ENCODE data around the gene PPIL6. TPM values are rescaled to one million over a fixed set of nuclear protein-coding genes. Genes with fewer than 3 reads are reported as not detected.
A peak's percentile ranks its signal among the peaks of the same experiment; 100 is the strongest.

PPIL6 gene
- total RNA-seq, 1 experiment from 2014 or later = 2.8 TPM

DNA sequence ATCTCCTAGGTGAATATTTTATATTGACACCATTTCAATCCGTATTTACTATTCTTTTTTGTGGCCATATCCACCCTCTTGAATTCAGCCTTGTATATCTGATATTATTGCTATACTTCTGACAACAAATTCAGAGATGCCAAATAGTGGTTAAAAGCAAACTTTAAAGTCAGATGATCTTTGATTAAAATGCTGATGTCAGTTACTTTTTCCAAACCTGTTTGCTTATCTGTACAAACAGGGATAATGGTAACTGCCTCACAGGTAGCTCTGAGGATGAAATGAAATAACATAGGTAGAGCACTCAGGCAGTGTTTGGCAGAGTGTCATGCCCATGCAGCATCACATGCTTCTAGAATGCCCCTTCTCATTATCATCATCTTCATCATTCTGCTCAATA is 19.2 kb downstream of the PPIL6 start:
- DNase-seq (ENCODE audit: low spot score) = no peak
- in situ Hi-C loops (cut with HindIII; ENCODE audit: low sequenced_read_pairs) = no loop called here

DNA sequence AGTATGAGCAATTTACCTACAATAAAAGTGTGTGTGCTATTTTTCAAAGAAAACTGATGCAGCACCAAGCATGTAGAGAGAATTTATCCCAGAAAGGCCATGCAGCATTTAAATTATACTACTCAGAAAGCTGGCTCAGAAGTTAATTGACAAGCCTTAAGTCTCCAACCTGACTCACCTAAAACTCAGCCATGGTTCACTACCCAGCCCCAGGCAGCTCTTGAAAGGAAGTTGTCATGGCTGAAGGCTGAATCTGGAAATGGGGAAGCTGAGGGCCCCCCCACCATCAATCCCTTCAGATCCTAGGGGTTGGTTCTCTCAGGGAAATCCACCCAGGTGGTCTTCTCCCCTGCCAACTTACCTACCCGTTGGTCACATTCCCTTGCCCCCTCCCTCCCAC is 19.7 kb downstream of the PPIL6 start:
- in situ Hi-C loops (cut with HindIII; ENCODE audit: low sequenced_read_pairs) = no loop called here
- DNase-seq (ENCODE audit: low spot score) = no peak

DNA sequence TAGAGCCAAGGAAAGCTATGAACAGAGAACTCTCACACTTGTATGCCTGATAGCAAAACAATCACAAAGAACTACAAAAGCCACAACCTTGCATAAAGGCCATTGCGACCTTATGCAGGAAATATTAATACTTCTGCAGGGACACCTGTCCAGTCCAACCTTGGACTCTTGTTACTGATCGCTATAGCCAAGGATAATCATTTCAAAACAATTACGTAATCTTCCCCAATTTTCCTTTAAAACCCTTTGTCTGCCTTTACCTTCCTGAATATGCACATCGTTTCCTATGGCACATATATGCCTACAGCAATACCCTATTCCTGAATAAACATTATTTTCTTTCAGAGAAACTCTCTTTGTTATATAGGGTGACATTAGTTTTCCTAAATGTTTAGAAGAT is 22.8 kb downstream of the PPIL6 start:
- in situ Hi-C loops (cut with HindIII; ENCODE audit: low sequenced_read_pairs) = no loop called here
- DNase-seq (ENCODE audit: low spot score) = no peak

DNA sequence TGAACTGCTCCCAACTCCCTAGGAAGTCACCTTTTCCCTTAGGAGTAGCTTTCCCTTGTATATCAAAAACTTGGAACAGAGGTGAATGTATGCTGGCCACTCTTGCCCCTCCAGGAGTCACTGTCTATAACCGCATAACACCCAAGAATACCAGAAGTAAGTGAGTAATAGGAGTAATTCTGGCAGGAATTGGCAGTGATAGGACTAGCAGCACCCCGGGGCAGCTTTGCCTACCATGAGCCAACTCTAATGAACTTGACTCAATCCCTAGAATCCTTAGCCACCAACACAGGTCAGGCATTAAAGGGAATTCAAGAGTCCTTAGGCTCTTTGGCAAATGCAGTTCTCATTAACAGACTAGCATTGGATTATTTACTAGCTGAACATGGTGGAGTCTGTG is 29.4 kb downstream of the PPIL6 start:
- DNase-seq (ENCODE audit: low spot score) = no peak
- in situ Hi-C loops (cut with HindIII; ENCODE audit: low sequenced_read_pairs) = no loop called here

DNA sequence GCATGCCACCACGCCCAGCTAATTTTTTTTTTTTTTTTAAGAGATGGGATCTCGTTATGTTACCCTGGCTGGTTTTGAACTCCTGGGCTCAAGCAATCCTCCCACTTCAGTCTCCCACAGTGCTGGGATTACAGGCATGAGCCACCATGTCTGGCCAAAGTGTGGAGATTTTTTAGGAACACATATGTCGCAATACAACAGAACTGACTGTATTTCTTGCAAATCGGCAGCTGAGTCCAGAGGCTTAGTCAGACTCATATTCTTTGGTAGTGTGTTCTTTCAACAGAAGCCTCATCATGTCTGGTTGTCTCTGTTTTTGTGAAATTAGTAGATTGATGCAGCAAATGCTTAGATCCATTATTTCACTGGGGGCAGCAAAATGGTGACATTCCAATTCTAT is 34.2 kb downstream of the PPIL6 start:
- DNase-seq (ENCODE audit: low spot score) = no peak
- in situ Hi-C loops (cut with HindIII; ENCODE audit: low sequenced_read_pairs) = no loop called here

DNA sequence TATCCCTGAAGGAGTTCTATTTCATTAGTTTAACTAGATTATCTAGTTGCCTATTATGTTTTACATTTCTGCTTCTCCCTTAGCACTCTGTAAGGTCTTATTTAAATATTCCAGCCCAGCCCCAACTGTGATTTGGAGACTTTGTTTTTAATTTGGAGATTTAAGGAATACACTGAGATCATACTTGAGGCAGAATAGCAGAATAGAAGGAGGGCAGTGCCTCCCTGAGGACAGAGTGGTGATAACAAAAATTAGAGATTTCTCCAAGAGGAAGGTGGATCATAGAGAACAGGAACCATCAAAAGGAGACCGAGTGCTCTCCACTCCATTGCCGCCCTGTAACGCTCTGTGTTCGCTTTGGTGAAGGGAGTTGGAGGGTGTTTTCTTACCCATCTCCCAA is 43.4 kb downstream of the PPIL6 start:
- in situ Hi-C loops (cut with HindIII; ENCODE audit: low sequenced_read_pairs) = no loop called here
- DNase-seq (ENCODE audit: low spot score) = no peak

DNA sequence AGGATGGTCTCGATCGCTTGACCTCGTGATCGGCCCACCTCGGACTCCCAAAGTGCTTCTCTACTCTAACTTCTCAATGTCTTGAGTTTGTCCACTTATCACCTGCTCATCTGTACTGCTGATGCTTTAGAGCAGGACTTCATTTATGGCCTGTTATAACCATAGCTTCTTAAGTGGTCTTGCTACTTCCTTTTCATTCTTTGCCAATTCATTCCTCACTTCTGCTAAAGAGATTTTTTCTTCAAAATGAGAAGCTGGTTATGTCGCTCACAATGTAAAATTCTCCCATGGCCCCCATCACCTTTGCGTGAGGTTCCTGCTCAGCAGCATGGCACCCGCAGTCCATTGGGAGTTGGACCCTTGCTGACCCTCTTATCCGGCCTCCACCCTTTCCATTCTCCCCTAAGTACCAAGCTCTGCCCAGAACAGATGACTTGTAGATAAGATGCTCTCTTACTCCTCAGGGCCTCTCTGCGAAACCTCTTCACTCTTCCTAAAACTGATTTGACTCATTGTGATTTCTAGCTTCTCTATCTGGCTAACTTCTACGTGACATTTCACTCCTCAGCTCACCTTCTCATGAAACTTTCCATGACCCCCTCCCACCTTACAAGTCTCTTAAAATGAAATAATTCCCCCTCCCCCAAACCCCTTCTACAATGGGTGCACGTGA is 44.2 kb downstream of the PPIL6 start:
- in situ Hi-C loops (cut with HindIII; ENCODE audit: low sequenced_read_pairs) = no loop called here
- no peak for DNase-seq (ENCODE audit: low spot score)

DNA sequence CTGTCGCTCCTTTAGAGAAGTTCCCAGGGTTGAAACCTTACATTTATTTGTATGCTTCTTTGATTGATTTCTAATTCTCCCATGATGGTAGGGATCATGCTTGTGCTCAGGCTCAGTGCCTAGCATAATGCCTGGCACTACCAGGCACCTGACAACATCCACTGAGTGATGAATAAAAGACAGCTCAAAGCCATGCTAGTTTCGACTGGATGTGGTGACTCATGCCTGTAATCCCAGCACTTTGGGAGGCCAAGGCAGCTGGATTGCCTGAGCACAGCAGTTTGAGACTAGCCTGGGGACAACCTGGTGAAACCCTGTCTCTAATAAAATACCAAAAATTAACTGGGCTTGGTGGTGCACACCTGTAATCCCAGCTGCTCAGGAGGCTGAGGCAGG is 46.5 kb downstream of the PPIL6 start:
- in situ Hi-C loops (cut with HindIII; ENCODE audit: low sequenced_read_pairs) = no loop called here

DNA sequence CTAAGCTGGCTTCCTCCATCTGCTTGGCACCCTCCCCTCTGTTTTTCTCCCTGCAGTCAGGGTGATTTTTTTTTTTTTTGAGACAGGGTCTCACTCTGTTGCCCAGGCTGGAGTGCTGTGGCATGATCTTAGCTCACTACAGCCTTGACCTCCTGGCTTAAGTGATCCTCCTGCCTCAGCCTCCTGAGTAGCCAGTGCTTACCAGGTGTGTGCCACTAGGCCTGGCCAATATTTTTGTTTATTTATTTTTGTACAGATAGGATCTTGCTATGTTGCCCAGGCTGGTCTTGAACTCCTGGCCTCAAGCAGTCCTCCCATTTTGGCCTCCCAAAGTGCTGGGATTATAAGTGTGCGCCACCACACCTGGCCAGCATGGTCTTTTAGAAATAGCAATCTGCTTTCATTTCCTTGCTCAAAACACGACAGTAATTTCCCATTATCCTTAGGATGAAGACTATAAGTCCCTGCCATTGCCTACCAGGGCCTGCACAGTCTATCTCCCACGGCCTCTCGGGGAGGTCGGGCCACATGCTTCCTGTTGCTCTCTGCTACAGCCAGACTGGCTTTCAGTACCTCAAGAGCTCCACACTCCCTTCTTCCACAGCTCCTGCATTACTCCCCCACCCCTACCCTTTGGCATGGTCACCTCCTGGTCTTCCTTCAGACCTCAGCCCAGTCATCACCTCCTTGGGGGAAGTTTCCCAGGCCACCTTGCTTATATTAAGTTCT is 47.1 kb downstream of the PPIL6 start:
- in situ Hi-C loops (cut with HindIII; ENCODE audit: low sequenced_read_pairs) = no loop called here
- no peak for DNase-seq (ENCODE audit: low spot score)

More for the DNA sequence above, 46.5 kb downstream of the PPIL6 start:
- no peak for DNase-seq (ENCODE audit: low spot score)

DNA sequence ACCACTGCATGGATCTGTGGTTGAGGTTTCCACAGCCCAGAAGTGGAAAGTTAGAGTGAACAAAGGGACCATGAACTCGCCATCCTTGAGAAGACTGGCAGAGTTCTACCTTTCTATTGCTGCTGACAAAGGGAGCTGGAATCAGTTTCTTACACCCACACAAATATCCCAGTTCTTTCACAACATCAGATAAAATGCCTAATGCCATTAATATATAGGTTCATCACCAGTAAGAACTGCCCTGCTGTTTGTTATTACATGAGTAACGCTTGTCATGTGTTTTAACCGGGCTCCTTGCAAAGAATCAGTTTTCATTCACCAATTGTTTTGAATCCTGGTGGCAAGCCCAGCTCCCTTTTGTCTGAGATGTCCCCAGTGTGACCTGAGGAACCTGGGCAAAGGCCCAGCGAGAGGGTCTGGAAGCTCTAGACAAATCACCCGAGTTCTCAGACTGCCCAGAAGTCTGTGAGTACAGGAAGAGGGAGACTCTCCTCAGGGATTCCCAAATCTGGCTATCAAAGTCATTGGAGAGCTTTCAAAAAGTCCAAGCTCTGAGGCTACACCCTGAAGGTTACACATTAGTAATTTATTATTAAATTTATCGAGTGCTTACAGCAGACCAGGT is 50.7 kb downstream of the PPIL6 start:
- in situ Hi-C loops (cut with HindIII; ENCODE audit: low sequenced_read_pairs) = no loop called here
- no peak for DNase-seq (ENCODE audit: low spot score)

DNA sequence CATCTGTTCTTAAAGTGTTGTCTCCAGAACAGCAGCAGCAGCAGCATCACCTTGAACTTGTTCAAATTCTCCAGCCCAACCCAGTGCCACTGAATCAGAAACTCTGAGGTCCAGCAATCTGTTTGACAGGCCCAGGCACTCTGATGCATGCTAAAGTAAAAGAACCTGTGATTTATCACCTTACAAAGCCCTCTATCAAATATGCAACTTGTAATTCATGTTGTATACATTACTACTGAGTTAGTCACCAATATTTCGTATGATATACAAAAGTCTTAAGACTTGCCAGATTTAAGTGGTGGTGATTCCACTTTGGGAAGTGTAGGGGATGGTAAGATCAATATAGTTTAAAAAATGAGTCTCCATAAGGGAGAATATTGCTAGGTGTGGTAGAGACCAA is 52.2 kb downstream of the PPIL6 start:
- in situ Hi-C loops (cut with HindIII; ENCODE audit: low sequenced_read_pairs) = no loop called here
- no peak for DNase-seq (ENCODE audit: low spot score)

DNA sequence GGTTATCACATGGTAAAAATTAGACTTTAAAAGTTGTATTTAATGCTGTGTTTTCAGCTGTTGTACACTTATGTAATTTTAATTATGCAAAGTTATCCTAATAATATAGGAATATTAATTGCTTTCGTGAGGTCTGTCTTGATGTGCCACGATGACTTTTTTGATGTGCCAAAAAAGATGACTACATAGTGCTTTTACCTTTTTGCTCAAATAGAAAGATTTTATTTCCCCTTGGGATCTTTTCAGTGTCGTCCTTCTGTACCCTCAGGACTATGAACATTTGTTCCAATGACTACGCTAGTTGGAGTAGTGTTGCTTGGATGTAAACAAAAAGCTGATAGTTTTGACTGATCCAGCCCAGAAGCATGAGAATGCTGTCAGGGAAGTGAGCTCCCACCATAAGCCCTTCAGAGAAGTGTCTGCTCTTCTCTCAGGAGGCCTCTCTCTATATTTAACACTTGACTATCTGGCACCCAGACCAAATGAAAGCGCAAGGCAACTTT is 56.9 kb downstream of the PPIL6 start:
- in situ Hi-C loops (cut with HindIII; ENCODE audit: low sequenced_read_pairs) = no loop called here

DNA sequence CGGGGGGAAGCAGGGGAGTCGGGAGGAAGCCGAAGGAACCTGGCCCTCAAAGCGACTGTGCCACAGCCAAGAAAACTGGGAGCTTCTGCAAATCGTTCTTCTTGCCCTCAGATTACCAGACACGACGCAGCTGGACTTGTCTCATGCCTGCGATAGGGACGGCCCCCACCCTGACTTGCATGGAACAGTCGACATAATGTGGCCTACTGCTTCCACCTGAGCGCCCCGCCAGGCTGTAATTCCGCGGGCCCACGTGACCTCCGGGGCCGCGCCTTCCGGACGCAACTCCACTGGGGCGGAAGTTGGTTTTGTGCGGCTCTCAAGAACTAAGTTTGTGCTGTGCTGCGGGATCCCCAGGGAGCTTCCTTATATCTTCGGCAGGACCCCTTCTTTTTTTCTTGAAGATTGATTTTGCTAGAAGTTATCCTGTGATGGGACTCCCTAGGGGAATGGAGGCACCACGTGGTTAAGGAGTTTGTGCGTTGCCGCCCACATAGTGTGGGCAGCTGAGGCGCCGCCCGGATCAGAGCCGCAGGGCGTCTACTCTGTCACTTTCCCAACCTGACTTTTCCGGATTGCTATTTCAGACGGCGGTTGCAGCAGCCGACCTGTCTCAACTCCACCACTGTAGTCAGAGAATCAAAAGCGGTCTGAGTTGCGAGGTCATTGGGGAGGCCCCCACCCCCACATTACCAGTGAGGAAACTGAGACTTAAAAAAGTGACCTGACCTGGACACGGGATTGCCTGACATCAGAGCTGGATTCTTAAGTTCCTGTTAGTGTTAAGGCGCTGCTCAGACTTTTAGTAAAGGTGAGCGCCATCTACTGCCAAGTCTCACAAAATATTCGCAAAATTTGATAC is 57.6 kb downstream of the PPIL6 start:
- DNase-seq (ENCODE audit: low spot score) = peak; percentile 90
- in situ Hi-C loops (cut with HindIII; ENCODE audit: low sequenced_read_pairs) = no loop called here

More for the DNA sequence above, 56.9 kb downstream of the PPIL6 start:
- no peak for DNase-seq (ENCODE audit: low spot score)

DNA sequence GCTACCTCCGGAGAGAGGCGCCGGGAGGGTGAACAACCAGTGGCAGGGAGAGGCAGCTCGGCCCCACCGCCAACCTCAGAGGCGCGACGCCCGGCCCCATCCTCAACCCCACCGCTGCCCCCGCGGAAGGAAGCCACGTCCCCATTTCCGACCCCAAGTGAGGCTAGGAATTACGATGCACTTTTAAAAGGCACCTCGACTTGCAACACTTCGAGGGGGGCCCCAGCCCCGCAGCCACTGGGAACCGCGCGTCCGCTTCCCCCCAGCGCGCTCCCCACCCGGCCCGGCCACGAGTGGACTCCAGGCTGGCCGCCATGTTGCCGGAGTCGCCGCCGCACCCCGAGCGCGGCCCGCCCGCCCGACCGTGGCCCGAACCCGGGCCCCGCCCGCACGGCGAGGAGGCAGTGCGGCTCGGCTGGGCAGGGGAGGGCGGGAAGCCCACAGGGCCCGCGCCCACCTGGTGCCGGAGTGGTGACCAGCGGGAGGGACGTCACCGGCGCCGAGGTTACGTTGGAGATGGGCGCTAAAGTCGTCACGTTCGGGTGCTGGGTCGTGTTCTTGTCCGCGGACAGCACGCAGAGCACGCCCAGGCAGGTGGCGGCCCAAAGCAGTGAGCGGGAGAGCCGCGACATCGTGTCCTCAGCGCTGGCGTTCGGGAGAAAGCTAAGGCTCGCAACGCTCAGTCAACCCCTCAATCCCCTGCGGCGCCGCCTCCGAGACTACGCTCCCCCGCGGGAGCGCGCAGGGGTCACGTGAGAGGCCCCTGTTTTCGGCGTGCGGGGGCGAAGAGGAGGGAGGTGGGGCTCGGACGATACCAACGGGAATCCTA is 58.5 kb downstream of the PPIL6 start, which contains the start of gene CD164:
TSS of gene CD164 (minus strand) at position 721 of the 829 bp plus-strand sequence. CDS start at position 632, 89 bp downstream.
- DNase-seq (ENCODE audit: low spot score) = peak; percentile 94
- in situ Hi-C loops (cut with HindIII; ENCODE audit: low sequenced_read_pairs) = no loop called here

DNA sequence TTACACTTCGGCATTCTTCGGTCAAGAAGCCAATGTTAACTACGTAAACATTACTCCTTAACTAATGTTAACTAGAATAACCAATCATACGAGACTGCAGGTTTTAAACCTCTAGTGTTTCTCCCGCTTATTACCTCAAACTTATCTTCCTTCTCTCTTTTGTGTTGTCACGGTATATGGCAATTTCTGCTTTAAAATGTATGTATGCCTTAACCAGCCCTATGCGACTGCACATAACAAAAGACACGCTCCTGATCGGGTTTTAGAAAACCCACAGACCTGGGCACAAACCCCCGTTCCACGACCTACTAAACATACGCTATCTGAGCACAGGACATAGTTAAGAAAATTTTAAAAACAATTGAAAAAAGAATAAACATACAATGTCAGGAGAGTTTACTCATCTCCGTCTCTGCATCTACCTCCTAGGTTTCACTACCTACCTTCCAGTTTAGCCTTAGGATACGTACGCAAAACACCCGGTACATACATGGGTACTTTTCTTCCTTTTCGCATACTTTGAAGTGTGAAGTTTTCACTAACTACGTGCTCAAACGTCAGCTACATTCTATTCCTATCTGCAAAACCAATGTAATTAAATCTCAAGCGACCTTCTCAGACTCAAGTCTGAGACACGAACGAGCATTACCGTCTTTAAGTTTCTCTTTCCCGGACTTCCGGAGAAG is 59.2 kb downstream of the PPIL6 start:
- DNase-seq (ENCODE audit: low spot score) = peak; percentile 45

DNA sequence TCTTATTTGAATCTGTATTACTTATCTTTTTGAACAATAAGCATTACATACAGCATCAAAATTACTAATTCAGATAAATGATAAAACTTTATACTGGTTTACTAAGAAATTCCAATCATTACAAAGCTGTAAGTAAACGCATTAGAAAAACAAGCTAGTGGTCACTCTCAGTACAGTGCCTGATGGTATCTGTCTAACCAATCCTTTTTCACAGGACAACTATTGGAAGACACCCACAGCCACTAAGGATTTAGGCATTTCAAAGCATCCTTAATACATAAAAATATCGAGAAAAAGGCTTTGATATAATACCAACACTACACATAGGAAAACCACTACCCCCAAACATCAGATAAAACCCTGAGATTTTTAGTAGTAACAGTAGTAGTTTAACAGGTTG is 60.7 kb downstream of the PPIL6 start:
- DNase-seq (ENCODE audit: low spot score) = peak; percentile 21
- in situ Hi-C loops (cut with HindIII; ENCODE audit: low sequenced_read_pairs) = no loop called here

More for the DNA sequence above, 59.2 kb downstream of the PPIL6 start:
- in situ Hi-C loops (cut with HindIII; ENCODE audit: low sequenced_read_pairs) = no loop called here

DNA sequence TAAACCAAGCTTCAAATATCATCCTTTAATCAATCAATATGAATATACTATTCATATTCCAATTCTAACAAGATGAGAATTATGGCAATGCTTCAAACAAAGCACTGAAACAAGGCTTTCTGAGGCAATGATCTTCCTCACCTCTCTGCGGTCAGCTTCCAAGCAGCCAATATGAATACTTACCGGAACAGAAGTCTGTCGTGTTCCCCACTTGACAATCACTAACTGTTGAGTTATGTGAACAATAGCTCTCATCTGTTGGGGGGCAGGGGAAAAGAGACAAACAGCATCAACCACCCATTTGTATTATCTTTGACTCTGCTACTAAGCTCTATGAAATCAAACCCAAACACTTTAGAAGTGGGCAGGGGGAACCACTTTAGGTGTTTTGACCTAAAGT is 62.7 kb downstream of the PPIL6 start:
- in situ Hi-C loops (cut with HindIII; ENCODE audit: low sequenced_read_pairs) = no loop called here
- no peak for DNase-seq (ENCODE audit: low spot score)

DNA sequence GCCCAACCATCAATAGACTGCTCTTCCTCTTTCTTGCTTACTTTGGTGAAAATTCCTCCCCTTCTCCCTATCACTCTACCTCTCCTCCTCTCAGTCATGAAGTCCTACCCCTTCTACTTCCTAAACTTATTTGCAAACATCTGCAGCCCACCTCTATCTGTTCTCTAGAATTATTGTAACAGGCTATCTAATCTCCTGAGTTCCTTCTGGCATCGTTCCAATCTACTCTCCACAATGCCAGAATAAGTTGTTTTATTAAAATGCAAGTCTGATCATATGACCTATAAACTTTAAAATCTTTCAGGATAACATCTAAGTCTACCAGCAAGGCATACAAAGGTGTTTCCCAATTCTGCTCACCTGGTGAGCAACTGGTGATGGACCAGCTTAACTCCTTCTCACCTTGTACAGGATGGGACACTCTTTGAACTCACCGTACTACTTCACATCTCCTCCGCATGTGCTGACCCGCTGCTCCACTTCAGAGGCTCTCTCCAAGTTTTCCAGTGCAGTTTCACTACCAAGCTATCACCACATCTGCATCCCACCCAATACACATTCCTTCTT is 66.0 kb downstream of the PPIL6 start:
- in situ Hi-C loops (cut with HindIII; ENCODE audit: low sequenced_read_pairs) = no loop called here
- DNase-seq (ENCODE audit: low spot score) = no peak

Data from G401 (cell line).